ENCODE data around the gene CAPN15. TPM values are rescaled to one million over a fixed set of nuclear protein-coding genes. Genes with fewer than 3 reads are reported as not detected.

CAPN15 gene
- total and polyA plus RNA-seq, 3 donors from 2014 or later, result 48.0 to 115 (median 108) TPM

- Histone ChIP-seq H3K36me3 (ENCODE audit: low read depth, missing control alignments) (no peaks in the 10 kb centered on the region), H3K4me1 (peaks cover 53% of the 10 kb centered on the region), H3K27ac (peak overlapping the region; percentile 29 to 71), H3K9me3 (no peaks in the 10 kb centered on the region), H3K4me3 (no peak overlapping the region), H3K27me3 (no peaks in the 10 kb centered on the region)
- WGBS, 2 donors, result 63 to 67% methylated on average over 2 to 34 of the region's 35 CpGs
- TF ChIP-seq POLR2A (IDR thresholded peaks at IDR 0.05) (no peak), CTCF (IDR thresholded peaks at IDR 0.05) (no peak)
- DNase-seq, result no peak
- intact Hi-C loops (cut with DNase I; ENCODE audit: low total_unique reads), result no loop called here
Measured at GRCh38 chr16:567373-568256, 40.1 kb downstream of the CAPN15 start.

- peak overlapping the region; percentile 1 to 79 for H3K27ac ChIP-seq
- H3K36me3 ChIP-seq (ENCODE audit: low read depth, missing control alignments), result no peaks in the 10 kb centered on the region
- peaks cover 53% of the 10 kb centered on the region for H3K4me1 ChIP-seq
- TF ChIP-seq CTCF (IDR thresholded peaks at IDR 0.05) (no peak), POLR2A (IDR thresholded peaks at IDR 0.05) (no peak)
- no peaks in the 10 kb centered on the region for H3K27me3 ChIP-seq
- DNase-seq, result no peak
- intact Hi-C loops (cut with DNase I; ENCODE audit: low total_unique reads), result no loop called here
- H3K4me3 ChIP-seq, result no peak overlapping the region
- 57% methylated on average over 8 to 9 of the region's 11 CpGs for WGBS, 2 donors
- no peaks in the 10 kb centered on the region for H3K9me3 ChIP-seq
Measured at GRCh38 chr16:568401-569258, 41.1 kb downstream of the CAPN15 start.

- peaks cover 53% of the 10 kb centered on the region for H3K4me1 ChIP-seq
- no peak for TF ChIP-seq CTCF (IDR thresholded peaks at IDR 0.05)
- TF ChIP-seq POLR2A (IDR thresholded peaks at IDR 0.05), result no peak
Measured at GRCh38 chr16:569445-570254, 42.1 kb downstream of the CAPN15 start, which contains the start of gene PIGQ. Gene PIGQ (plus strand): TSS chr16:569968. CDS start chr16:574075, 4,107 bp downstream.

GRCh38 chr16:572865-573650 lies 45.5 kb downstream of the CAPN15 start:
- no peak for DNase-seq
- TF ChIP-seq CTCF (IDR thresholded peaks at IDR 0.05), result no peak
- TF ChIP-seq POLR2A (IDR thresholded peaks at IDR 0.05), result no peak
- peaks cover 20% of the 10 kb centered on the region for H3K4me1 ChIP-seq
- no peak overlapping the region for H3K4me3 ChIP-seq
- no peaks in the 10 kb centered on the region for H3K36me3 ChIP-seq (ENCODE audit: low read depth, missing control alignments)
- H3K9me3 ChIP-seq, result no peaks in the 10 kb centered on the region
- H3K27me3 ChIP-seq, result no peaks in the 10 kb centered on the region
- H3K27ac ChIP-seq, result no peak overlapping the region
- 71 to 88% methylated on average over 7 to 27 of the region's 27 CpGs for WGBS, 2 donors
- intact Hi-C loops (cut with DNase I; ENCODE audit: low total_unique reads), result no loop called here

More at GRCh38 chr16:569445-570254, 42.1 kb downstream of the CAPN15 start, which contains the start of gene PIGQ:
- H3K9me3 ChIP-seq, result no peaks in the 10 kb centered on the region
- 1% methylated on average over 35 to 62 of the region's 87 CpGs for WGBS, 2 donors
- H3K4me3 ChIP-seq, result peak within 1 kb of the TSS; percentile 66 to 90
- peak; percentile 89 for DNase-seq
- no peaks in the 10 kb centered on the region for H3K27me3 ChIP-seq
- intact Hi-C loops (cut with DNase I; ENCODE audit: low total_unique reads), result no loop called here
- peak within 1 kb of the TSS; percentile 79 to 82 for H3K27ac ChIP-seq
- H3K36me3 ChIP-seq (ENCODE audit: low read depth, missing control alignments), result no peaks in the 10 kb centered on the region

All from testis (tissue), 3 donors.